UCSD-AML1 (cell line): ENCODE results near the gene TMOD2.

ENCODE experiments used
- DNase-seq: peaks from one replicate; lab custom pipeline; 2025; ENCODE audit not compliant: unreplicated experiment; lab: John Stamatoyannopoulos, UW

TMOD2 gene

DNA sequence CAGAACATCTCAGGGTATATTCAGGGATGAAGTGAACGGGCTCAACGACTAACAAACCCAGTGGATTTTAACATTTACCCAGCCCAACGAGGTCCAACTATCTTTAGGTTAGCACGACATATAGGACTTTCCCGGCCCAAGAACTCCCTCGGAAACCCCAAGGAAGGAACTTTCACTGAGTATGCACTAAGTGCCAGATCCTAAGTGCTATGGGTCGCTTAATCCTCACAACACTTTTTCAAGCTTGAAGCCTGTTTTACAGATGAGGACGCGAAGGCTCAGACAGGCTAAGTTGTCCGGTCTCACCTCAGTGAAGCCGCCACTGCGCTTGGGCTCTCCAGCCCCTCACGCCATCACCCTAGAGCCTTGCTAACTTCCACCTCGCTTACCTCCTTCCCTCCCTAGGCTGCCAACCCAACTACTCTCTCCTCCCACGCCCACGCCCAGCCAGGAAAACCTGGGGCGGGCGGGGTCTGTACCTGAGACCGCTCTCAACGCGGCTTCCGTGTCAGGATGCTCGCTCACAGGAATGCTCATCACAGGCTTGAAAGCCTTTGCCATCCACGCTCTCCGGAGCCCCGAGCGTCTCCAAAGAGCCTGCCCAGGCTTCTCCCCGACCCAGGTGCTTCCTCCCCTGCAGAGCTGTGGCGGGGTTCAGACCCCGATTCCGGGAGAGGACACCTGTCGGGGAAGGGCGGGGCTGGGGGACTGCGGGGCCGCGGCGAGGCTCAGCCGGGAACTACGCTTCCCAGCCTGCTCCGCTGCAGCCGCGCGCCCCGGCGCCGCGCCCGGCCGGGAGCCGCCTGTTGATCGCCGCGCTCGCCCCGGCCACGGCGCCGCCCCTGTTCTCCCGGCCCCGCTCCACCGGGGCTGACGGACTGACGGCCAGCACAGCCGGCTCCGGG, at the start of gene TMOD2:
TMOD2 (plus strand) TSS at position 806 of the 905 bp plus-strand sequence. CDS start 14,845 bp downstream, outside the sequence.
- DNase-seq, result peak; percentile 31

DNA sequence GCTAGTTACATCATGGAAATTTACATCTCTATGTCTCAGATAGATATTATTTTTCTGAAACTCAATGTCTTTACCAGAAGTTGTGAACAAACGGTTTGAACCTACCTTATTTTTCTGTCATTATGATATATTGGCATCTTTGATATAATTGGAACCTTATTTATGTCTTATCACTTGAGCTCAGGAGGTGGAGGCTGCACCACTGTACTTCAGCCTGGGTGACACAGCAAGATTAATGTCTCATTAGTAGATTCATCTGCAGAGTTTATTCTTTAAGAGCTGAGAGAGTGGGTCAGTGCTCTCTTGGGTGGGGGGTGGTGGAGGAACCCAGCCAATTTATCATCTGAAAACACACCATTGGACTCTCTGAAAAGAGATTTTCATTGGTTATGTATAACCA, 48.7 kb upstream of the TMOD2 start:
- DNase-seq, result no peak

DNA sequence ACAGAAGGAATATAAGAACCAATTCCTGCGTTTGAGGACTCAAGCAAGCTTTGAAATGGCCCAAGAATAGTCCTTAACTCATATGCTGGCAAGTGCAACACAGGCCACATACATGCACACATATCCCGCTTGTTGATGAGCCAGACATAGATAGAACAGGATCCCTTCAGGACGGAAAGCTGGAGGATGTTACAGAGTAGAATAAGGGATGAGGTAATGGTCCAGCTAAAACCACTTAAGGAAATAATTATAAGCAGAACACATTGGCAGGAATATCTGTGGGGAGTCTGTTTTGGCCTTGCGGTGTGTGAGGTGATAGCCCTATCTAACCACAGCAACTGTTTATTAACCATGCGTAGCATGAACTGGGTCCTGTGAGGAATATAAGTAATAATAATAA, 45.1 kb upstream of the TMOD2 start:
- DNase-seq, result no peak

DNA sequence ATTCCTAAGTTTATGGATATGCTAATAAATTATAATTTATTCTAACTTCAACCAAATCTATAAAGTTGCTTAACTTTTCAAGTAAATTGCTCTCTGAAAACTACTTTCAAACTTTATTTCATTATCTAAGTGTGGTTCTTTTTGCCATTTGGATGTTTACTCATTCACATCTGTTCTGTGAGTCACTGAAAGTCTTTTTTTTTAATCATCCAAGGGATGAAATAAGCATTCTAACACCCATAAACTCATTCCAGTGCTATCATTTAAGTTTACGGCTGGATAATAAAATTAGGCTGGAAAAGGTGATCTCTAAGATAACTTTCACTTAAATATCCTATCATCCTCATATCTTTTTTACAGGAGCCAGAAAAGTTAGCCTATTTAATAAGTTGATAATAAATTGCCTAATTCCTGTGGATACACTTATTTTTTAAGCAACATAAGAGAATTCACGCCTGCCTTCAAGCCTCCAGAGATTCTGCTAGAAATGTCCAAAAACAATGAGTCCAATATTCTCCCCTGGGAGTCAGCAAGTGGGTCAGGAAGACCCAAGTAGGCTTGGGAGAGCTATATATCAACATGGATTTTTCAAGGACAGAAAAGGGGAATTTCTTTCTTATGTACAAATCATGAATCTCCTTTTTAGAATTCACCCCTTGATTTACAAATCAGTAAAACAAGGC, 44.3 kb upstream of the TMOD2 start:
- DNase-seq, result no peak

DNA sequence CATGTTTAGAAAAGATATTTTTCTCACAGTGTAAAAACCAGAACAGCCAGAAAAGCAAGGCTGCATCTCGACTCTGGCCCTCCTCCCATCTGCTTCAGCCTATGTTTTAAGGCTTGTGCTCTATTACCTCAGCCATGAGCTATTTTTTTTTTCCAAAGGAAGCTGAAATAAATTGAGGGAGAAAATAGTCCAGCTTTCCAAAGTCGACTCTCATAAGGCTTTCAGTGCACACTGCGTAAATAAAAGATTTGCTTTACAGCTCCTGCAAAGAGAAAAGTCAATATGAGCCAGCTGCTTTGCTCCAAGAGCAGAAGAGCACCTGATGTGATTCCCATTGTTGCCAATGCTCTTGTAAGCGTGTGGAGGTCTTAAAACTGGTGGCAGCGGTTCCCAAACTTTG, 43.4 kb upstream of the TMOD2 start:
- DNase-seq, result no peak

DNA sequence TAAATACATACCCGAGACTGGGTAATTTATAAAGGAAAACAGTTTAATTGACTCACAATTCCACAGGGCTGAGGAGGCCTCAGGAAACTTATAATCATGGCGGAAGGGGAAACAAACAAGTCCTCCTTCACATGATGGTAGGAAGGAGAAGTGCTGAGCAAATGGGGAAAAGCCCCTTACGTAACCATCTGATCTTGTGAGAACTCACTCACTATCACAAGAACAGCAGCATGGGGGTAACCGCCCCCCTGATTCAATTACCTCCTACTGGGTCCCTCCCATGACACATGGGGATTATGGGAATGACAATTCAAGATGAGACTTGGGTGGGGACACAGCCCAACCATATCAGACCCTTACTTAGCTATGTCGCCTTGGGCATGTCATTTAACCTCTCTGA, 42.4 kb upstream of the TMOD2 start:
- DNase-seq, result no peak

DNA sequence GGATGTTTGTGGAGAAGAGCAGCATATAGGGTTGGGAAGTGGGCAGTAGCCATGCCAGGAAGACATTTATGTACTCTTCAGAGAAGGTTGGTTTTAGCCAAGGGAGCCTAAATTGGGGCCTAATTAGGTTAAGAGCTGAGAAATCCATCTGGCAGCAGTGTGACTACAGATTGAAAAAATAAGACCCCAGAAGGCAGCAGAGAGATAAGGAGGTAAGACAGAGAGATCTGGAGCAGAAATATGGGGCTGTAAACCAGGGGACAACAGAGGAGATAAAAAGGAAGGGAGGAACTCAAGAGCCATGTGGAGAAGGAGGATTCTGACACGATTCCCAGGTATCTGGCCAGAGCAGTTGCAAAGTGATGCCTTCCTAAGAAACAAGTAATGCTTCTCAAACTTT, 37.2 kb upstream of the TMOD2 start:
- DNase-seq, result no peak

DNA sequence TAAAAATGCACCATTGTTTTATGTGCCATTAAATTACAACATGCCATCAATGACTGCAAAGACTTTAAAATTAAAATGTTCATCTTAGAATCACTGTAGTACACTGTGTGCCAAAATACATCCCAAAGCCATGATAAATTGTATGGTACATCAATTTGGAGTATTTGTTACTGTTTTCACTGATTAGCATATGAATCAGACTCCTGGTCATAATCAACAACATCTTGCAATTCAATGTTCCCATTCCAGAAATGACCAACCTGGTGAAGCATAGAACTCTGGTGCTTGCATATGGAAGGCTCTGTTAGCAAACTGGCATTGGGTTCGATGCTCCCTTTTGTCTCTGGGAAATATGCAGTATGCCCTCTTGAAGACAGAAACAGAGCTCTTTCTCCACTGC, 36.5 kb upstream of the TMOD2 start:
- no peak for DNase-seq

DNA sequence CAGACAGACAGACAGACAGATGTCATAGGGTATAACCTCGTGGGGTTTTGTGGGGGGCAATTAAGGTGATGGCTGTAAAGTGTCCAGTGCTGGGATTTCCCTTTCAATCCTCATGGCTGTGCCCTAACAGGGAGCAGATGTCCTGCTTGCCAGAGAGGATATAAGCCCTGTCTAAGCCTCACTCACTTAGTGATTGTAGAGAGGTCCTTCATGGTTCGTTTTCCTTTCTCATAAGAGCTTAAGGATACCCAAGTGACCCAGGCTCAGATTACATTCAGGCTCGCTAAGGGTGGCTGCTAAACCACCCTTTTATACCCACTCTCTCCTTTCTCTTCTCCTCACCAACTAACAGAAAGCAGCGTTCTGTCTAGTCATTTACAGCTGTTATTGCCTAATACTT, 33.2 kb upstream of the TMOD2 start:
- DNase-seq, result no peak

DNA sequence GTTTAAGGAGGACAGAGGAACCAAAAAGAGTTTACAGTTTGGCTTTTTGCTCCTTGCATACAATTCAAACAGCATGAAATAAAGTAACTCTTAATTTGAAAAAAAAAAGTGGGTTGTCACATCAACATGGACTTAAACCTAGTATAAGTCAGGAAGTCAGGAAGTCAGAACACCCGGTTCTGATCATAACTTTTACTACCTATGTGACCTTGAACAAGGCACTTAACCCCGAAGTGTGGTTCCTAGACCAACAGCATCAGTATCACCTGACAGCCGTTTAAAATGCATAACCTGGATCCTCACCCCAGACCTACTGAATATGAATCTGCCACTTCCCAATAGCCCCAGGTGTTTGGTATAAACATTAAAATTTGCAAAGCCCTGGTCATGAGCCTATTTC, 32.7 kb upstream of the TMOD2 start:
- no peak for DNase-seq

DNA sequence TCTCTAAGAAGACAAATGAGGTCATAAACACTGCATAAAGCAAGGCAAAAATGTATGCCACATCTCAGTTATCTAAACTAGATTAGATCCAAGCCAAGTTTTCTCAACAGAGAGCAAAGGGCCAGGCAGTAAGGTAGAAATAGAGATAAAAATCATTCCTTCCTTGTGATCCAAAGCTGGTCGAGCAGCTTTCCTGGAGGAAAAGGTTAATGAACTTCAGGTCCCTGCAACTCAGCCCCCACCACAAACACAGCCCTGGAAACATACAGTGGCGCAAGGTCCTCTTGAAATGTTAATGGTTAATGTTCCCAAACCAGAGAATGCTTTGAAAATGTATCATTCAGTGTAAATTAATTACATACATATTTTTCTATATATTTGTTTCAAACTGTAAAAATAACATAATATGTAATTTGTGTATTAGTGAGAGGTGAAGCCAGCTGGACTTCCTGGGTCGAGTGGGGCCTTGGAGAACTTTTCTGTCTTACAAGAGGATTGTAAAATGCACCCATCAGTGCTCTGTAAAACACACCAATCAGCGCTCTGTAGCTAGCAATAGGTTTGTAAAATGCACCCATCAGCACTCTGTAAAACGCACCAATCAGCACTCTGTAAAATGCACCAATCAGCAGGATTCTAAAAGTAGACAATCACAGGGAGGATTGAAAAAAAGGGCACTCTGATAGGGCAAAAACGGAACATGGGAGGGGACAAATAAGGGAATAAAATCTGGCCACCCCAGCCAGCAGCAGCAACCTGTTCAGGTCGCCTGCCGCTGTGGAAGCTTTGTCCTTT, 31.0 kb upstream of the TMOD2 start:
- no peak for DNase-seq

DNA sequence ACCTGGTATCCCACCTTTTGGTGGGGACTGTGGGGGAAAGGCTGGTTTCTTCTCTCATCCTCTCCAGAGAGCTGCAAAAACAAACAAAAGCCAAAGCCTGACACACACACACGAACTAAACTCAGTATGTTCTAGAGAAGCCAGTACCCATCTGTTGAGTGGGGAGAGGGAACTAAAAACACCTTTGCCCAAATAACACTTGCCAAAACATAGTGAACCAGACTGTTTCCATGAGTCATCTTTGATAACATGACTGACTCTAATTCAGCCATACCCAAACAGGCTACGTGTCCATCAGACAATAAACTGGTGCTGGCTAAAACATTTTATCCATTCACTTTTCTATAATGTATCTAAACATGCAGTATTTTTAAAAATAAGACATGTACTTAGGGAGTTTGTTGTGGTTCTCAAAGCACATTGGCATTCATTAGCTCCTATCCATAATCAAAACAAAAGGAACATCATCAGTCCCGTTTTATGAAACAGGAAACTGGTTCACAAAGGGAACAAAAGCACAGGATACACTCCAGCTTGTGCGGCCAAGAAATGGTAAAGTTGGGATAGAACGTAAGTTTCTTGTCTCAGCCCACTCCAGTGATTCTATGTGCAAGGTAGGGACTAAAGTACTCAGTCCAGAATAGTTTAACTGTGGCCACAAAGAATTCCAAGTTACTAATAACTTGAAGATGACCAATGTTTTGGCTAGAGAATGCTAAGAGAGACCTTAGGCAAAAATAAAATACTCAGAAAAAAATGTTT, 30.0 kb upstream of the TMOD2 start:
- no peak for DNase-seq

DNA sequence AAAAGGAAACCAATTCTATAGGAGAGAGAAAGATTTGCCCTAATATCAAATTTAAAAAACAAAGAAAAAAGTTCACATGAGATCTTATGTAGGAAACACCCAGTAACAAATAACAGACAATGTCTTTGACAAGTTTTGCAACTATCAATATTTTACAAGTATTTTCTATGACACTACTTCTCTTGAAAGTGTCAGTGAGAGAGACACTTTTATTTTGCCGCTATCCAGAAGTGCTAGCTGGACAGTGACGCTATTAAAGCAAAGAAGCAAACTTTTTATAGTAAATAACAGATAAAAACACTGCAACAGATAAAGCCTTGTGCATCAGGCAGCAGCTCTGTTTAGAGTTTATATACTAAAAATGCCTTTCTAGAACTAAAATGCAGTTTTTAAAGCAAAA, 27.2 kb upstream of the TMOD2 start:
- DNase-seq, result no peak

DNA sequence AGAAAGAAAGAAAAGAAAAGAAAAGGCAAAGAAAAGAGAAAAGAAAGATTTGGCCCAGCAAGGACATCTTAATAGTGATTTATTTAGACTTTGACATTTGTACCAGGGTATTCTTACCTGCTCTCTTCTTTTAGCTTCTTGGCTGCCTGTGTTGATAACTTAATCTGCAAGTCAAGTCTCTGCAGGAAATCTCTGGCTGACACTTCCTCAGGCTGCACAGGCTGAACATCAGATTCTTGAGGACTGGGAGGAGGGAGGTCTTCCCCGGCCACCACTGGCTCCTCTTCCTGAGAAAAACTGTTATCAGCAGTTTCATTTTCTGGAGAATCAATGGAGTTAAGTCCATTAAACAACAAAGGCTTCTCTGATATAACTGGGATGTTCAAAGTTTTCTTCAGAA, 26.7 kb upstream of the TMOD2 start:
- no peak for DNase-seq

DNA sequence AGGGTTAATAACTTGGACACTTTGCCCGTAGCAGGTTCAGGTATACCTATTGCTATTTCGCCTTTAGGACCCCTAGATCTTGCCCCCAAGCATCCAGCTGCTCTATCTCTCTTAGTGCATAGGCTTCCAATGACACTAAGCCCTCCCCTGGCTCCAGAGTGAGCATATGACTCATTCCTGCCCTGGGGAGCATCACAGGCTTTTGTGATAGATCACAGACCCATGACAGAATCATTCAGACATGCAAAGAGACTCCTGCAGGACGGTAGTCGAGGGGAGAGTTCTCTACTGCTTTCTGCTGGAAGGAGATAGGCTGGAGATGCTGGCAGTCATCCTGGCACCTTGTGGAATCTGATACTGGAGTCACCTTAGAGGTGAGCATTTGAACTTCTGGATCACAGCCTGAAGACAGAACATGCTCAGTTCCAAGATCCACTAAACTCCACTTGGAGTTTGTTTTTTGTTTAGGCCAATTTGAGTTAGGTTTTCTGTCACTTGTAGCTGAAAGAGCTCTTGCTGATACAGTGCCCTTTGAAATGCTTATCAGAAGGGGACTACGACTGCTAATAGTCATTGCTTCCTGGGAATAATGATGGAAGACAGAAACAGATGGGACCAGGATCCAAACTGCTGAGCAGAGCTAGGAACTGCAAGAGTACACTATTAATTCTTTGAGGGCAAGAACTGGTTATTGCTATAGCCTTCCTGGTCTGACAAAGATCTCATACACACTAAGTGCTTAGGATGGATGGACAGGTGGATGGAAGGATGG, 24.9 kb upstream of the TMOD2 start:
- no peak for DNase-seq

DNA sequence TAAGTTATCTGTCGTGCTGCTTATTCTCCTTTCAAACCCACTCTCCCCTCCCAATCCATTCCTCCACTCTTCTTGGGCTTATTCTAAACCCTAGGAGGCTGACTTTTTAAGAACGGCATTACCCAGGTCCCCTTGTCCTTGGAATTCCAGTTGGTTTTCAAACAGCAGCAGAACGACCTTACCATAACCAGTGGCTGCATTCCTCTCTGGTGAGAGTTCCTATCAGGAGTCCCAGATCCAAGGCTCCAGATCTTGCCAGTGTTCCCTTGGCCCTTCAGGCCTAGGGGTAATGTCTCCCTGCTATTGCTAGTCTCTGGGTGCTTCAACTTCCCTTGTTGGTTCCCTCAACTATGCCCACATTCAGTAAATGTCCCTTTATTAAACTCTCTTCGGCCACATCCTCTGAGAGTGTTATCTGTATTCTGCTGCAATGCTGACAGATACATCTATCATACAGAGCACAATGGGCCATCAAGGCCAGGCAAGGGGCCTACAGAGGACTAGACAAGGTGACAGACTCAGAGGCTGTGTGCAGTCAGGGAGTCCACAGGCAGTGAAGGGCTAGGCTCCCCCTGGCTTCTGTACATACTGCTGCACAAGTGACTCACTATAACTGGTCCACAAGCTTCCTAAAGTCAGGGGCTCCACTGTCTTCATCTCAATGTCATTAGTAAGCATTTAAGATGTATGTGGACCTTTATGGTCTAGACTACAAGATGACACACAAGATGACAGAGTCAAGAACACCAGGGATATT, 24.1 kb upstream of the TMOD2 start:
- peak; percentile 23 for DNase-seq

DNA sequence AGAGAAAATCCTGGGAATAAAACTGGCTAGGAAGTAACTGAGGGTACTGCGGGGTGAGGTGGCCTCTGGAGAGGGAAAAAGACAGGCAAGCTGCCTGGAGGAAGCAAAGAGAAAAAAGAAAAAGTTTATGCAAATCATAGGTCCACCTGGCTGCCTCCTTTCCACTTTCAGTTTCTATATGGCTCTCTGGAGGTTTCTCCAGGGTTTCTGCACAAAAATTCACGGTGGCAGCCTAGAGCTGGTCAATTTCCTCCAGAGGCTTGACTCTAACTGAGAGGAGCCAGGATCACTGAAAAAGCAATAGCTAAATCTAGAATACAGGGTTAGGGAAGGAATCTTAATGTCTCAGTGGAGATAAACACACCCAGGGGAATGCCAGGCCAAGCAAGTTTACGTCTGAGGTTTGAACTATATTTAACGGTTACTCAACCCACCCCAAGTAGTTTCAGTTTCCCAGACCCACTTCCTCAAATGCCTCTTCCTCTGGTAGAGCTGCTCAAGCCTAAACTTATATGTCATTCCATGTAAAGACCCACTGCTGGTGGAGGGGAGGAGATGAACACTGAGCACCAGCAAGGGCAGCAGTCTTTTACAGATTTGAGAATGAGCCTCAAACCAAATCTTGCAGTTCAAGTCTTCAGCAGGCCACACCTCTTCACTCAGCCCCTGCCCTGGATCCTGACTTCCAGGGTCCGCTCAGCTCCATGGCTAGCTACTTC, 19.7 kb upstream of the TMOD2 start:
- peak; percentile 39 for DNase-seq

DNA sequence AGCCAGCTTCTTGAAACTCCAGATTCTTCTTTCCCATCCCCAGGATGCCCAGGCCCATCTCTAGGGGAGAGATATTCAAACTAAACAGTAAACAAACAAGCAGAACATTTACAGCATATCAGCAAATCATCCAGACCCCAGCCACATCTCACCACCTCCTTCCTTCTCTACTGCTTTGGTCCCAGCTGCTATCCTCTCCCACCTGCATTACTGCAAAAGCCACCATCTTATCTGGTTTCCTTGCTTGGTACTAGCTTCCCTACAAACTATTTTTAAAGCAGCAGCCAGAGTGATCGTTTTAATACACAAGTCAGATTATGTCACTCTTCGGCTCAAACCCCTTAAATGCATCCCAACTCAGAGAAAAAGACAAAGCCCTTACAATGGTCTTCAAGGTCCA, 18.8 kb upstream of the TMOD2 start:
- no peak for DNase-seq
